Activated gamma-delta T cell treated with anti-CD3 and anti-CD28 coated beads, Interleukin-2, amount 50 U/mL, for 16 hours (primary cell): ENCODE measurements around the gene FBRSL1.

Experiments used
- DNase-seq: peaks from one replicate; pipeline ENCODE4 v3.0.0-alpha.2; 2020; ENCODE audit warnings: low read depth

FBRSL1 gene

DNA sequence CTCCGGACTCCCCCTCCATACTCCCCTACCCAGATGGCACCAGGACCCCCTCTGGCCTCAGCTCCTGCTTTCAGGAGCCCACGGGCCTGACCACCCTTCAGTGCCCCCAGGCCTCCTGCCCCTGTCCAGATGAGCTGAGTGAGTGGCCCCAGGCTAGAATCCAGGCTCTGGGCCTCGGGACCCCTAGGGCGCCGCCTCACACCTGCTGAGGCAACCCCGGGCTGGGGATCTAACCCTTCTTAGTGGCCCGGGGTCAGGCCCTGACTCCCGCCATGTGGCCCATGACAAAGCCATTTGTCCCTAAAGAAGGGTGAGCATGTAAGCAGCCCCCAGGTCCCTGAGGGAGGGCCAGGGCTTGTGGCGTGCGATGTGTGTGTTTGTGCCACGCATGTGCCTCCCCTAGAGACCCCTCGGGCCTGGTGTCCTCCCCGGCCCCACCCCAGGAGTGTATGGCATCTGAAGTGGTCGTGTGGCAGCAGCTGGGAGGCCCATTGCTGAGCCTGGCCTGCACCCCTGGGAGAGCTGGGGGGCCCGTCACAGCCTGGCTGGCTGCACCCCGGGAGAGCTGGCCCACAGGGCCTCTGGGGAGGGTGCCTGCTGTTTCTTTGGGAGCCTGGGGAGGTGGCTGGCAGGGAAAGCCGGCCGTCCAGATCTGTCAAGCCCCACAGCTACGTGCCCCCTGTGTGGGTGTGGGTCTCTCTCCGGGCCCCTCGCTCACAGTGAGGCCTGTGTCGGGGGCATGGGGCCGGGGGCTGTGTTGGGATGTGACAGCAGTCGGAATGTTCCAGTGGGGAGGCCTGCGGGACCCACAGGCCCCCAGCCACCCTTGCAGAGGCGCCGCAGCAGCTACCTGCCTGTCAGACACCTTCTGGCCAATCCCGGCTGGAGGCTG lies 7.8 kb downstream of the FBRSL1 start:
- no peak for DNase-seq

DNA sequence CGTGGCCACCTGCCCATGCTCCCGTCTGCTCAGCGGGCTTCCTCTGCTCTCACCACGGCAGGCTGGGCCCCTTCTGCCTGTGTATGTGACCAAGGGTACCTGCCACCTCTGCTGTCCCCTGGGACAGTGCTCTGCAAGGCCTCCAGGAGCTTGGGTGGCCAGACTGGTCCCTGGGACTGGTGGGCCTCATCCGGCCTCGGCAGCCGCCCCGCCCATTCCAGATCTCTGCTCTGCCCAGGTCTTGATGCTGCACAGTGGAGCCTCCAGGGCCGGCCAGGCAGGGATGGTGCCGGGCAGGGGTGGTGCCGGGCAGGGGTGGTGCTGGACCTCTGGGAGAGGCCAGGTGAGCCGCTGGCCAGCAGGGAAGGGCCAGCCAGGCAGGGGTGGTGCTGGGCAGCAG lies 9.0 kb downstream of the FBRSL1 start:
- DNase-seq: no peak

DNA sequence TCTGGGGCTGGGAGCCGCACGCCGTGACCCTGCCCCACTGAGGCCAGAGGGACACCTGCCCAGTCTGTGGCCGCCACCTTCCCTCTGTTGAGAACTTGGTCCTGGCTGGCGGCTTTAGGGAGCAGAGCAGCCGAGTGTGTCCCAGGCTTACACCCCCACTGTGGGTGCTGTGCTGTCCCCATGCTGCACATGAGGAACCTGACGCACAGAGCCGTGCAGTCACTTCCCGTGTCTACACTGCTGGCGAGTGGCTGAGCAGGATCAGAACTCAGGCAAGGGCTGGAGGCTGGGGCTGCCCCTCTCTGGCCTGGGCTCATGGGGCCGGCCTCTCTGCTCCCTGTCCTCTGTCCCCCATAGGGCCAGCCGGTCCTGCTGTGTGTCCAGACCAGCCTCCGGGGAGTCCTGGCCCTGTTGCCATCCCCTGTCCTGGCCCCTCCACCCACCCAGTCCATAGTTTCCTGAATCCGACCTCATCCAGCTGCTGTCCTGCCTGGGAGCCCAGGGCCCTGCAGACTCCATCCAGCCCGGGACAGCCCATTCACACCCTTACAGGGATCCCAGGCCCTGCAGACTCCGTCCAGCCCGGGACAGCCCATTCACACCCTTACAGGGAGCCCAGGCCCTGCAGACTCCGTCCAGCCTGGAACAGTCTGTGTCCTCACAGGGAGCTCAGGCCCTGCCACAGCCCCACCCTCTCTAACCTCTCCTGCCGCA lies 10.3 kb downstream of the FBRSL1 start:
- no peak for DNase-seq

DNA sequence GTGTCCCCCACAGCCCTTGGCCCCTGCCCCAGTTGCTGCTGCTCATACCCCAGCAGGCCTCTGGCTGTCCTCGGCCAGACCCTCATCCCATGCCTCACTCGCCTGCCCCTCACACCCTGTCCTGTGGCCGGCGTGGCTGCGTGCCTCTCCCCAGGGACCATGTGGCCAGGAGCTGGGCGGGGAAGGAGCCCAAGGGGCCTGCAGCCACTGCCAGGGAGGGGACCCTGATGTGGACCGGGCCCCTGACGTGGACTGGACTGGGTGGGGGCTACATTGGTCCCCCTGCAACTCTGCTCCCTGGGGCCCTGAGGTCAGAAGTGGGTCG lies 10.9 kb downstream of the FBRSL1 start:
- no peak for DNase-seq

DNA sequence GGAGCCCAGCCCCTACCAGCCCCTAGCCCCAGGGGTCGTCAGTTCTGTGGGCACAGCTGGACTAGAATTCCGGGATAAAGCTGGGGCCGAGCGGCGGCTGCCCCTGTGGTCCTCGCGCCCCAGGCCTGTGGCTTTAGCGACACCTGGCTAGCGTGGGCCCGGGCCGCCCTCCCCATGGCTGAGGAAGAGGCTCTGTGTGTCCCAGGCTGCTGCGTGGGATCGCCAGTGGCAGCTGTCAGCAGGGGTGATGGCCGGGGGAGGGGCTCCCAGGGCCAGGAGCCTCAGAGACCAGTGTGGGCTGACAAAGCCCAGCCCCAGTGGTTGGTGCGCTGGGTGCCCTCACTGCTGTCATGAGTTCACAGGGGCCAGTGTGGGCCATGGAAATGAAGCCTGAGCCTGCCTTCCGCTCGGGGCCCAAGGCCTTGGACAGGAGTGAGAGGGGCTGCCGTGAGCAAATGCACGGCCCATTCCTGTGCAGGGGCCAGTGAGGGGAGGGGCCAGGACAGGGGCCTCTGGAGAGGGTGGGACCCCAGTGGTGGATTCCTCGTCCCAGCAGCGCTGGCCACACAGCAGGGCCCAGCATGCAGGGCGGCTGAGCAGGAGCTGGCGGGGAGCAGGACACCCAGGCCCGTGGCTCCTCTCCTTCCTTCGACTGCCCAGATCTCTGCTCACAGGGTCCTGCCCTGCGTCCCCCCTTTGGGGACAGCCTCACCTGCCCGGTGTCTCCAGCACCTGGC lies 11.4 kb downstream of the FBRSL1 start:
- no peak for DNase-seq

DNA sequence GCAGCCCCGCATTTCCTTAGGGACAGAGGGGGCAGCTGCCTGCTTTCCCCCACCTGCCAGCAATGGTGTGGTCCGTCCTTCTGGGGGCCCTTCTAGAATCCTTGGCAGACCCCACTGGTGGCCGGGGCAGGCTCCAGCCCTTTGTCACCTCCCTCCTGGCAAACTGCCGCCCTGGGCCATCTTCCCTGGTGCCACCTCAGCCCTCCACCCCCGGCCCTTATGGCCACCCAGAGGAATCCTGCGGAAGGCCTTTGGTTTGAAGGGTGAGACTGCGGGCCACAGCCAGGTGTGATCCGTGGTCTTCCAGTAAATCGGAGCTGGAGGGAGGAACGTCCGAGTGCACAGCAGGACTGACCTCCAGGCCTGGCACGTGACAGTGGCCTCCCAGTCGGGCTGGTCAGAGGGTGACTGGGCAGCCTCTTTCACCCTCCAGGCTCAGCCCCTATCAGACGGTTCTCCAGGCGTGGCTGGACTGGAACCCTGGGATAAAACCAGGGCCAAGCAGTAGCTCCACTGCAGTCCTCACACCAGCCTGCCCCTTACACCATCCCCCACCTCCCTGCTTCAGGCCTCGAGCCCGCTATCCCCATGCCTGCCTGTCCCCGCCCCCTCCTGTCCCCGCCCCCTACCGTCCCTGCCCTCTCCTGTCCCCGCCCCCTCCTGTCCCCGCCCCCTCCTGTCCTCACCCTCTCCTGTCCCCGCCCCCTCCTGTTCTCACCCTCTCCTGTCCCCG lies 12.4 kb downstream of the FBRSL1 start:
- no peak for DNase-seq

DNA sequence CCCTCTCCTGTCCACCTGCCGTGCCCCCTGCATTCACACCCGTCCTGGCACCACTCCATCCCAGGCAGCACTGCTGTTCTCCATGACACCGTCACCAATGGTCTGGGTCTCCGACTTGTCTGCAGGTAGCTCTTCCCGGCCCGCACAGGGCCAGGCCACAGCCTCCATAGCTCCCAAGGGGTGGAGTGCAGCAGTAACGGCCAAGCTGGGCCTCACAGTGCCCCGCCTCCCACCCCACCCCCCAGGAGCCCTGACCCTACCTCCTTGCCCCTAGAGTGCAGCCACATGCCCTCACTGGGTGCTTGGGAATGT lies 12.9 kb downstream of the FBRSL1 start:
- no peak for DNase-seq

DNA sequence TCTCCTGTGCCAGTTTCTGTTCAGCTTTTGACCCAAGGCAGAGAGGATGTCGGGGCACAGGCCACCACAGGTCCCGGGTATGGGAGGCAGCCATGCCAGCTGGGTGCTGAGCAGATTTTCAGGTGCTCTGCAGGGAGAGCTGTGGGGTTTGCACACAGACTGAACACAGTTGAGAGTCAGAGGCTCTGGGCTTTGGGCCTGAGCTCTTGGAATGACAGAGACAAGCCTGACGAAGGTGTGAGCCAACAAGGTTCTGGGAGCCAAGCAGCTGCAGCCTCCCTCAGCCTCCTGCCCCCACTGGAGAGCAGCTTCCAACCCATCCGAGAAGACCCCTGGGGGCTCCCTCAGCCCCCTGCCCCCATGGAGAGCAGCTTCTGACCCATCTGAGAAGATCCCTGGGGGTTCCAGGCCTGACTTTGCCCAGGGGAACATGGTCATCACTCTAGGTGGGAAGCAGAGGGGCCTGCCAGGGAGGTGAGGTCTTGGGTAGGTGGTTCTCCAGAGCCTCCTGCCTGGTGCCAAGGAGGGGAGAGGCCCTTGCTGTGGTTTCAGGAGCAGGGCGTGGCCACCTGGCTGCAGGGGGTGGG lies 13.8 kb downstream of the FBRSL1 start:
- DNase-seq: no peak

DNA sequence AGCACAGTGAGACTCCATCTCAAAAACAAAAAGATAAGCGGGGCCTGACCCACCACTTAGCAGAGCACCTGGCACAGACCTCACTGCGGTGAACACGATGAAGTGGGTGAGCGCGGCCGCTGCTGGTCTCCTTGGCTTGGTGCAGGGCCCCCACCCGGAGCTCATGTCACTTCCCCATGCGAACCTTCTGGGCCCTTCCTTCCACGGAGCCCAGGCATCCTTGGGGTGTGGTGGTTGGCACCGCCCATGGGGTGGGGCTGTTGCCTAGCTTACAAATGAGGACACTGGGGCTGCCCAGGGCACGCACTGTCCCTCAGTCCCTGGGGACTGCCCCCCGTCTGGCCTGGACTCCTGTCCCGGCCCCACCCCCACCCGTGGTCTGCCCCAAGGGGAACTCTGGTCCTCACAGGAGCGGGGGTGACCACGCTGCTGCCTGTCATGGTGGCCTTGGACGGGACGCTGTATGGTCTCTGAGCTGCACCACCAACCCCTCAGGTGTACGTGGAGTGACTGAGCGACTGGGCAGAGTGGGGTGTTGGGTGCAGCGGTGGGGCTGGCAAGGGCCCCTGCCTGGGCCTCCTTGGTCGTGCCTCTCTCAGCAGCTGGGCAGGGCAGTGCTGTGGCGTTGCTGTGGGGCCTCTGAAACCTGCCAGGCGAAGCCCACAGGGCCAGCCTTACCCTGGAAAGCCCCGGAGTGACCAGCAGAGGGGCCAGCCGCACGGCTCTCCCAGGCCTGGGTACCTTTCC lies 15.3 kb downstream of the FBRSL1 start:
- no peak for DNase-seq

DNA sequence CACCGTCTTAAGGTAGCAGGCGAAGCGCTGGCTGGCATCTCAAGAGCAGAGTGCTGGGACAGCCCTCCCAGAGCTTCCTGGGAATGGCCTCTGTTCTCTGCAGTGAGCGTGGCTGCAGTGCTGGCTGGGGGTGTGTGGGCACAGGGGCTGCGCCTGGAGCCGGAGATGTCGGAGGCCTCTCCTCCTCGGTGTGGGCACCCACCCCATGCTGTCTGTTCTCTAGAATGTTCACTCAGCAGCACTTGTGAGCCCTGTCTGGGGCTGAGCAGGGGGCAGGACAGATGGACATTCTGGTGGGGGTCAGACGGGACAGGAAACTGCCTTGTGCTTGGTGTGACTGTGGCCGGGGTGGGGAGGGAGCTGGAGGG lies 15.9 kb downstream of the FBRSL1 start:
- DNase-seq: no peak

DNA sequence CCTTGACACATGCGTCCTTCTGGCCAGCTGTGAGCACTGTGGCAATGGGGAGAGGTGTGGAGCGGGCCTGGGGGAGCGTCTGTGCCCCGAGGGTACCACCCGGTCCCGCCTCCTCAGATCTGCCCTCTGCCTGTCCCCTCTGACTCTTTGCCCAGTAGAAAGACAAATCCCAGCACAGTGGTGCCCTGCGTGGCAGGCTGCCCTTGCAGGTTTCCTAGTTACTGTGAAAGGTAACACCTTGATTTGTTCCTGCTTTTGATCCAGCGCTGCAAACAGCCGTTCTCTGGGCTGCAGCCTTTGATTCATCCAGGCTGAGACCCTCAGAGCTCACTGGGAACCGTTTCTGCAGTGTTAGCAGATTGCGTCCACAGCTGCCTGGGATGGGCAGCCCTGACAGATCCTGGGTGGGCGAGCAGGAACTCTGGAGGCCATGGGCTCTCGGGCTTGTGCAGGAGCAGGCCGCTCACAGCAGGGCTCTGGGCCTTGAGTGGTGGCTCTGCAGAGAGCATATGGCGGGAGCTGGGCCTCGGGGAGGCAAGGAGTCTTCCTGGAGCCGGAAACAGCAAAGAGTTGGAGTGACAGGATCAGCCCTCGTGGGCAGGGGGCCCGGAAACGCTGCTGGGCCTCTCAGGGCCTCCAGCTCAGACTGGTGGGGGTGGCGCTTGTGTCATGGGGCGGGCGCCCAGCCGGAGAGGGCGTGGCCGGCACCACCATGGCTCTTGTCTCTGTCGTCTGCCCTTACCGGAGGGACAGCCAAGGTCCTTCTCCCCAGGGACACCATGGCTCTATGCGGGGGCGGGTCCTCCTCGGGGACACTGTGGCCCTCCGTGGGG lies 16.6 kb downstream of the FBRSL1 start:
- peak; percentile 35 for DNase-seq

DNA sequence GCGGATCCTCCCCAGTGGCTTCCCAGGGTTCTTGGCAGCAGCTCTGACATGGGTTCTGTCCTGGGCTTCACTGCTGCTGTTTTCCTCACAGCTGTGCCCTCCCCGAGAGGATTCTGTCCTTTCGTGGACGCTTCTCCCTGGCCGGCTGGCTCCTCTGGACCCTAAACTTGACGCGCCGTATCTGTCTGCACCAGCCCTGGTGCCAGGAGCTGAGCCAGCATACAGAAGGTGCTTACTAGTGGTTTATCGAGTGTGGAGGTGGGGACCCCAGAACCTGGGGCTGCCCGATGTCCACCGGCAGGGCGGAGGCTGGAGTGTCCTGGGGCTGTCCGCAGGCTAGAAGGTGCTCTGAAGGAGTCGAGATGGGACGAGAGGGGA lies 17.2 kb downstream of the FBRSL1 start:
- DNase-seq: no peak

DNA sequence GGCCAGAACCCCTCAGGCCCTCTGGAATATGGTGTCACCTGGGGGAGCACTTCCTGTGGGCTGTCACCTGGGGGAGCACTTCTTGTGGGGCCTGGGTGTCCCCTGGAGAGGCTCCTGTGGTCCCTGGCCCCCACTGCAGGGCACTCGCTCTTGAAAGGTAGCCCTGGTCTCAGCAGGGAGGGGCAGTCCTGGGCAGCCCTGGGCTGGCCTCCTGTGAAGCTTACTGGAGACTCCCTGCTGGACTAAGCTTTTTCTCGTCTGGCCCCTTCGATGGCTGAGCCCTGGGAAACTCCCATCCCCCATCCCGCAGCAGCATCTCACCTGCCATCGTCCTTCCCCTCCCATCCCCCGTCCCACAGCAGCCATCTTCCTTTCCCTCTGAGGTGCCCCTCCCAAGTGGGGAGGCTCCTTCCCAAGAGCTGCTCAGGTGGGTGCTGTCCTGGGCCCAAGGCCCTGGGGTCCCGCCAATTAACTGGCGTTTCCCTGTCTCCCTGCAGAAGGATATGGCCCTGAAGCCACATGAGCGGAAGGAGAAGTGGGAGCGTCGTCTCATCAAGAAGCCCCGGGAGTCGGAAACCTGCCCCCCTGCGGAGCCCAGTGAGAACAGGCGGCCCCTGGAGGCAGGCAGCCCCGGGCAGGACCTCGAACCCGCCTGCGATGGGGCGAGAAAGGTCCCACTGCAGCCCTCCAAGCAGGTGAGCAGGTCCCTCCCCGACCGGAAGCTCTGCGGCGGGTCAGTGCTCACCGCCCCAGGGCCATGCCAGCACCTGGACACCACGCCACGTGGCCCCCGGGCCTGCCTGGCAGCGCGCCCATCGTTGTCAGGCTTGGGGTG lies 17.9 kb downstream of the FBRSL1 start:
- no peak for DNase-seq

DNA sequence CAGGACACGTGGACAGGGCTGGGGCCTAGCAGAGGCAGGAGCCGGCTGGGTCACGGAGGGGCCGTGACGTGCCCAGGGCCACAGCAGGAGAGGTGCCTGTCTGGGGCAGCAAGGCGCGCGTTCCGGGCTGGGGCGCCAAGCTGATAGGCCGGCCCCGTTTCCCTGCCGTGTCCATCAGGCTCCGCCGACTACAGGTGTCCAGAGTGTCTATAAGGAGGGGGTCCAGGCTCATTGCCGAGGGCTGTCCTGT lies 18.5 kb downstream of the FBRSL1 start:
- no peak for DNase-seq

DNA sequence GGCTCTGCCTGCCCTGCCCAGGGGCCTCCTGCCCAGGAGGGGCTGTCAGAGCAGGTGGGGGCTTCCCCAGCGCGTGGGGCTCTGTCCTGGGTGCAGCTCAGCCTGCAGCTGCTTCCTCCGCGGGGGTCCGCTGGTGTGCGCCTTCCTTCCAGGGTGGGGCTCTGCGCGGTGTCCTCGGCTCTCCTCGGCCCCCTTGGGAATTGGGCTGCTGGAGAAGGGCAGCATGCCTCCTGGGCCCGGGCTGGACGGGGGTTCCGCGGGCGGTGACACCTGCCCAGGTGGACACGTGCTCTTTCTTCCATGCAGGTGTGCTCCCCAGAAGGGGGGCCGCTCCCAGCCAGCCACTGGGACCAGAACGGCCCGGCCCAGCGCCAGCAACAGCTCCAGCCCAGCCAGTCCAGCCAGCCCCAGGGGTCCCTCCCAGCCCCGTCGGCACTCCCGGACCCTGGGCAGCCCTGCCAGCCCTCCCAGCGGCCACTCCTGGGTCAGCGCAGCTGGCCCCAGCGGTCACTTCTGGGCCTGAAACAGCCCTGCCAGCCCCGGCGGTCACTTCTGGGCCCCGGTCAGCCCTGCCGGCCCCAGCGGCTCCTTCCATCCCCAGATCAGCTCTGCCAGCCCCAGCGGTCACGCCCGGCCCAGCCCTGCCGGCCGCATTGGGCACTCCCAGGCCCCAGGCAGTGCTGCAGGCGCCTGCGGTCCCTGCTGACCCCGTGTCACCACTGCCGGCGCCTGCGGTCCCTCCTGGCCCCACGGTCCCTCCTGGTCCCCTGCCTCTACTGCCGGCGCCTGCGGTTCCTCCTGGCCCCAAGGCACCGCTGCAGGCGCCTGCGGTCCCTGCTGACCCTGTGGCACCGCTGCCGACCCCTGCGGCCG lies 19.1 kb downstream of the FBRSL1 start:
- DNase-seq: no peak

DNA sequence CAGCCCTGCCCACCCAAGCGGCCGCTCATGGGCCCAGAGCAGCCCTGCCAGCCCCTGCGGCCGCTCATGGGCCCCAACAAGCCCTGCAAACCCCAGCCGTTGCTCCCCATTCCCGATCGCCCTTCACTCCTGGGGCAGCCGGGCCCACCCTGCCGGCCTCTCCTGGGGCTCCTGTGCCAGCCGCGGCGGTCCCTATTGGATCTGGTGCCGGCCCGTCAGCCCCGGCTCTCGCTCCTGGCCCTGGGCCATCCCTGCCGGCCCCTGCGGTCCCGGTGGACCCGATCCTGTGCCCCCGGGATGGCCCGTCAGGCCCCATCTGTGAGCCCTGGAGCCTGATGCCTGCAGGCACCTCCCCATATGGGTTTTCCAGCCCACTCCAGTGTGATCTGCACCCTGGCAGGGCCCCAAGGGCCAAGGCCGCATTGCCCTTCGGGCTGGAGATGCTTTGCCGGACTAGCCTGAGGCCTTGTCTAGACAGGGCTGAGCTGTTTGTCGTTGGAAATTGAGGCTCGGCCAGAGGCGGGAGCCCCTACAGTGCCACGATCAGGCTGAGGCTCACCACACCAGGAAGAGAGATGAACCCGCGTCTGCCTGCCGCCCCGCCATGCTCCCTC lies 20.3 kb downstream of the FBRSL1 start:
- DNase-seq: no peak

DNA sequence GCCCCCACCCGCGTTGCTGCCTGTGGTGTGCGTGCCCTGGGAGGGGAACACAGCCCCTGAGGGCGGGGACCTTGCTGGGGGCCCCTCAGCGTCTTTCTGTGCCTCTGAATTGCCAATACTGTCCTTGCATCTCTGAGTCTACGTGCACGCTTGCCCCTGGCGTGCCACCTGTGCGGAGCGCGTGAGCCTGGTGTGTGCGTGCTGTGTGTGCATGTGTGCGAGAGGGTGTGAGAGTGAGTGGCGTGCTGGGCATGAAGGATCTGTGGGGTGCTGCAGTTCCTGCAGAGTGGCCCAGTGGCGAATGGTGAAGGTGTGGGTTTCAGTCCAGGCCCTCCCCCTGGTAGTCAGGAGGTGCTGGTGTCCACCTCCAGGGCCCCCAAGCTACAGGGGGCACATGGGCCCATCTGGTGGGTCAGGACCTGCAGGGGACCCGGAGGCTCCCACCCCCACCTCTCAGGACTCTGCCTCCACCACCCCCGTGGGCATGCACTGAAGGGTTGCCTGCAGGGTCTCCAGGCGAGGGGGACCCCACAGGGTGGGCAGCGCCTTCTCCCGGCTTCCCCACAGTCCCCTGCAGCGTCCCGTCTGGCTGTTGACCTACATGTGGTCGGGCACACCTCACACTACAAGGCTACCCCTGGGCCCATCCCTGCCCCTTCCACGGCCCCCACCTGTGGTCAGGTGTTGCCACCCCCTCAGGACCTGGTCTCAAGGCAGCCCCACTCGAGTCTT lies 21.0 kb downstream of the FBRSL1 start:
- no peak for DNase-seq
